Spleen (tissue), 7 donors: Measurements from ENCODE around the gene TNS2.

Experiments
- POLR2A ChIP-seq, 3 donors: fragments of 450-650 bp; IDR thresholded peaks; one replicate each; pipeline ENCODE4 v1.5.1; 2017; ENCODE audit warnings: antibody characterized with exemption in 3 of 3, mild to moderate bottlenecking in 1 of 3
- POLR2AphosphoS5 ChIP-seq, 3 donors: sonication (generic); formaldehyde crosslinking; IDR thresholded peaks; one replicate each; pipeline ENCODE4 v1.5.1; 2017; ENCODE audit warnings: antibody characterized with exemption in 3 of 3
- TF ChIP-seq, protein P1 (sequence below), 11 experiments: fragments of 200-600 bp in 7 of 11; fragments of 450-650 bp in 4 of 11; sonication (generic) in 4 of 11; IDR thresholded peaks in 8 of 11; conservative IDR thresholded peaks in 3 of 11; 1 replicate in 7 of 11; 2 replicates in 4 of 11; pipeline versions ENCODE4 v1.4.0 to v1.8.0; 2016 to 2021; ENCODE audit warnings: antibody characterized with exemption in 11 of 11, inconsistent platforms in 4 of 11, mild to moderate bottlenecking in 1 of 11
- donor health status: DM: no; HTN: no; CAD: no; lungs with moderate emphysema.
- donor health status: DM: no; HTN: no; CAD: no.
- donor health status: DM: no; HTN: no; CAD: no.

- TF ChIP-seq, protein P1, sequence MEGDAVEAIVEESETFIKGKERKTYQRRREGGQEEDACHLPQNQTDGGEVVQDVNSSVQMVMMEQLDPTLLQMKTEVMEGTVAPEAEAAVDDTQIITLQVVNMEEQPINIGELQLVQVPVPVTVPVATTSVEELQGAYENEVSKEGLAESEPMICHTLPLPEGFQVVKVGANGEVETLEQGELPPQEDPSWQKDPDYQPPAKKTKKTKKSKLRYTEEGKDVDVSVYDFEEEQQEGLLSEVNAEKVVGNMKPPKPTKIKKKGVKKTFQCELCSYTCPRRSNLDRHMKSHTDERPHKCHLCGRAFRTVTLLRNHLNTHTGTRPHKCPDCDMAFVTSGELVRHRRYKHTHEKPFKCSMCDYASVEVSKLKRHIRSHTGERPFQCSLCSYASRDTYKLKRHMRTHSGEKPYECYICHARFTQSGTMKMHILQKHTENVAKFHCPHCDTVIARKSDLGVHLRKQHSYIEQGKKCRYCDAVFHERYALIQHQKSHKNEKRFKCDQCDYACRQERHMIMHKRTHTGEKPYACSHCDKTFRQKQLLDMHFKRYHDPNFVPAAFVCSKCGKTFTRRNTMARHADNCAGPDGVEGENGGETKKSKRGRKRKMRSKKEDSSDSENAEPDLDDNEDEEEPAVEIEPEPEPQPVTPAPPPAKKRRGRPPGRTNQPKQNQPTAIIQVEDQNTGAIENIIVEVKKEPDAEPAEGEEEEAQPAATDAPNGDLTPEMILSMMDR (IDR thresholded peaks at IDR 0.05 in 8 of 11, conservative IDR thresholded peaks at IDR 0.05 in 3 of 11), result no peak
- TF ChIP-seq POLR2A (IDR thresholded peaks at IDR 0.05), result no peak
- TF ChIP-seq POLR2AphosphoS5 (IDR thresholded peaks at IDR 0.05), result peak in 1 of 3 donors; percentile 61
These were observed 18.3 kb downstream of the TNS2 start for GRCh38 chr12:53067993-53068770.
